ENCODE measurements around the gene RHOT2.

The RHOT2 gene

DNA sequence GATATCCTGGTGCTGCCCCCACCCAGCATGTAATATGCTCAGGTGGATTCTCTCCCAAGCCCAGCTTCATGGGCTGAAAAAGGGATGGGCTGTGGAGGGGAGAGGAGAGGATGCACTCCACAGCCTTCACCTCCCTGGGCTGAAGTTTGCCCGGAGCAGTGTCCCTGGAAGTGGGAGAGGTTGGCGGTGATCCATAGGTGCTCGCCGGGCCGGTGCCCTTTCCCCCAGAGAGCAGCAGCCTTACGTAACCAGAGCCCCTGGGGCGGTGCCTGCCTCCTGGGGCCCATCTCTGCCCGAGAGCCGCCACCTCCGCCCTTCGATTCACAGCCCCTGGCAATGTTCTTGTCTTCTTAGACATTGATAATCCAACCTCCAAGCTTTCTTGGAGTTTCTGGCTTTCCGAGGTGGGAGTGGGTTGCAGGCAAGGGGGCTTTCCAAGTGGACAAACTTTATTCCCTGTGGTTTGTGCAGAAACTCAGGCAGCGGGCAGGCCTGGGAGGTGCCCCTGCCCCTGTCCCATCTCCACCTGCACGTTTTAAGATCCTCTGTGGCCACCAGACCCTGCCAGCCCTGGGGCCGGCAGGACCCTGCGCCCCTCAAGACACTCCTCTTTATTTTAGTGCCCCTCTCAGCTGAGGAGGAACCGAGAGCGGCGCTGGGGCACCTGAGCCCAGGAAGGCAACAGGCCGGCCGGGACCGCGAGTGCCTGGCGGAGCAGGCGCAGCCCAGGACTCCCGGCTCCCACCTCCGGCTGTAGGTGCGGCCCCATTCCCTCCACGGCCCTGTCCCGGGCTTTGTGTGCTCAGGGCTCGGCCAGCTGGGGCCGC, 21.9 kb upstream of the RHOT2 start:
- in situ Hi-C loops (cut with HindIII; ENCODE audit: low sequenced_read_pairs), result loop anchor here (25.0 kb wide), 1 partner anchor 109 kb away; the partner anchor contains the start of gene CAPN15

- in situ Hi-C loops (cut with HindIII; ENCODE audit: low sequenced_read_pairs), result loop anchor here (25.0 kb wide), 1 partner anchor 109 kb away; the partner anchor contains the start of gene CAPN15
Measured at GRCh38 chr16:646679-647172, 21.2 kb upstream of the RHOT2 start.

DNA sequence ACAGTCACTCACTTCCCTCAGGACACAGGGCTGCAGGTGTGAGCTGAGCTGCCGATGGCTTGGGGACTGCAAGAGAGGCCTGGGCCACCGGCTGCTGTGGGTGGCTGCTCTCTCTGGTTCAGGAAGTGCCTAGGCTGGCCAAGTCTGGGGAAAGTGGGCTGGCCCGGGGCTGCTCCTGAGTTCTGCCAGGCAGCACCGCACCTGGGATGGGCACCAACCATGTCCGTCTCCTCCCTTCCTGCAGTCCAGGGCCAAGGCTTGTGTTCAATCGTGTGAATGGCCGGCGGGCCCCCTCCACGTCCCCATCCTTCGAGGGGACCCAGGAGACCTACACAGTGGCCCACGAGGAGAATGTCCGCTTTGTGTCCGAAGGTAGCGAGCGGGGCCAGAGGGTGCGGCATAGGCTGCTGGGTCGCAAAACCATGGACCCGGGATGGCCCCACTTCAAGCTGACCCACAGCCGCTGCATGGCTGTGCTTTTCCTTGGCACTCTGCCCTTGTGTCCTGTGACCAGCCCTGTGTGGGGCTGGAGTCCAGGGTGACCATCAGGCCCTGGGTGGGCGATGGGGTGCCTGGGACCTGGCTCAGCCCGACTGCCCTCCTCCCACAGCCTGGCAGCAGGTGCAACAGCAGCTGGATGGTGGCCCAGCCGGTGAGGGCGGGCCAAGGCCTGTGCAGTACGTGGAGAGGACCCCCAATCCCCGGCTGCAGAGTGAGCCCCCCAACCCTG, 20.6 kb upstream of the RHOT2 start:
- in situ Hi-C loops (cut with HindIII; ENCODE audit: low sequenced_read_pairs), result loop anchor here (25.0 kb wide), 1 partner anchor 110 kb away; the partner anchor contains the start of gene CAPN15

- in situ Hi-C loops (cut with HindIII; ENCODE audit: low sequenced_read_pairs), result loop anchor here (25.0 kb wide), 1 partner anchor 111 kb away; the partner anchor contains the start of gene CAPN15
Measured at GRCh38 chr16:648071-648780, 19.7 kb upstream of the RHOT2 start.

DNA sequence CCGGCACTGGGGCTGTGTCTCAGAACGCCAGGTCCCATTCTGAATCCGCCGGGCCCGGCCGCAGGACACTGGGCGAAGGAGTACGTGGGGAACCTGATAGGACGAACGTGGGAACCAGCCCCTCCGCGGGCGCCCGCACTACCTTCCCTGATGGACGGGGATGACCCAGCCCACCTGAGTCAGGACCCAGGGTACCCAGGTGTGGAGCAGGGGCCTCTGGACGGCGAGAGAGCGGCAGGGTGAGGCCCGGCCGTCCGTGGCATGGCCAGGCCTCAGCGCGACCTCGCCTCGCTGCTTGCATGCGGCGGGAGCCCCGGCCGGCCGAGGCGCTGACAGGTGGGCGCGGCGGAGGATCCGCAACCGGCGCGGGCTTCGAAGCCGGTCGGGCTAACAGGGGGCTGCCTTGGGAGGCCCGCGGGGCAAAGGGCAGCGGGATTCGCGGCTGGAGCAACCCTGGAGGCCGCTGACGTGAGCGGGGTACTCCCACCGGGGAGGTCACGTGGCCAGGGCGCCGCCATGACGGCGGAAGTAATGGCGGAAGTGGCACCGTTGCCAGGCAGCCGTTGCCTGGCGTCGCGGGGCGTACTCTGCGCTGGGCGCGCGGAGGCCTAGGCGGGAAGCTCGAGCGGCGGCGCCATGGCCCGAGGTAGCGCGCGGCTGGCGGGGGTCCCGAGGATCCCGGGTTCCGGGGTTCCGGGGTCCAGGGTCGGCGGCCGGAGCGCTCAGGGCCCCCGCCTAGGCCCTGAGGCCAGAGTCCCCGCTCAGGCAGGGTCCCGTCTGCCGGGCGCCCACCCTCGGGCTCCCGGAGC, 18.9 kb upstream of the RHOT2 start, which contains the start of gene WDR90:
Gene WDR90, plus strand, starts transcription at position 585 of the 809 bp plus-strand sequence. Its CDS starts 52 bp downstream, at position 637.
- in situ Hi-C loops (cut with HindIII; ENCODE audit: low sequenced_read_pairs), result loop anchor here (25.0 kb wide), 1 partner anchor 112 kb away; the partner anchor contains the start of gene CAPN15

DNA sequence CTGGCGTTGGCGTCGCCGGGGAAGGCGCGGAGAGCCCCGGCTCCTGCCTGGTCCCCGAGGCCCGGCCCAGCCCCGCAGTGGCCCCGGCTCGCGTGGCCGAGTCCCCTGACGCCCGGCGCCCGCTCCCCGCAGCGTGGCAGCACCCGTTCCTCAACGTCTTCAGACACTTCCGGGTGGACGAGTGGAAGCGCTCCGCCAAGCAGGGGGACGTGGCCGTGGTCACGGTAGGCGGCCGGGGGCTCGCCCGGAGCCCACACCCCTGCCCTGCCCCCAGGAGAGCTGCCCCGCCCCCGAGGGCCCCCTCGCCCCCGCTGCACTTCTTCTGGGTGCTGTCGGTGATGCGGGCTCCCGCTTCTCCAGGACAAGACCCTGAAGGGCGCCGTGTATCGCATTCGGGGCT, 18.3 kb upstream of the RHOT2 start:
- in situ Hi-C loops (cut with HindIII; ENCODE audit: low sequenced_read_pairs), result loop anchor here (10.0 to 25.0 kb wide), 2 partner anchors 65 to 112 kb away; partner anchors contain the start of genes CAPN15 and METRN

- in situ Hi-C loops (cut with HindIII; ENCODE audit: low sequenced_read_pairs), result loop anchor here (10.0 kb wide), 1 partner anchor 63 kb away; the partner anchor contains the start of gene METRN
Measured at GRCh38 chr16:651844-652243, 16.1 kb upstream of the RHOT2 start.

GRCh38 chr16:652454-653305, 15.3 kb upstream of the RHOT2 start:
- in situ Hi-C loops (cut with HindIII; ENCODE audit: low sequenced_read_pairs), result loop anchor here (10.0 kb wide), 1 partner anchor 62 kb away; the partner anchor contains the start of gene METRN

- in situ Hi-C loops (cut with HindIII; ENCODE audit: low sequenced_read_pairs), result loop anchor here (10.0 kb wide), 1 partner anchor 61 kb away; the partner anchor contains the start of gene METRN
Measured at GRCh38 chr16:654034-654433, 13.9 kb upstream of the RHOT2 start.

DNA sequence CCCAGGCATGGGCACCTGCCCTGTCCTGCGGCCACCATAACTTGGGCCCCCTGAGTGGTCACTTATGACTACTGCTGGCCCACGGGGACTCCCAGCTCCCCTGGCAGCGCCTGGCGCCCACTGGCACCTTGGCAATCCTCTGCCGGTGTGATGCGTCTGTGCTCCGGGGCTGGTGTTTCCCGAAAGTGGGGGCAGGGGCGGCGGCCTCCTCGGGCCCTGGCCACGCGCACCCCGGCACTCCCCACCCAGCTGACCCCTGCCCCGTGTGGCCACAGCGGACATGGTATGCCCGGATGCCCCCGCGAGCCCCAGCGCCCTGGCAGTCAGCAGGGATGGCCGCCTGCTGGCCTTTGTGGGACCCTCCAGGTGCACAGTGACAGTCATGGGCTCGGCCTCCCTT, 10.4 kb upstream of the RHOT2 start:
- in situ Hi-C loops (cut with HindIII; ENCODE audit: low sequenced_read_pairs), result loop anchor here (10.0 kb wide), 1 partner anchor 57 kb away; the partner anchor contains the start of gene METRN

- in situ Hi-C loops (cut with HindIII; ENCODE audit: low sequenced_read_pairs), result loop anchor here (10.0 kb wide), 1 partner anchor 56 kb away; the partner anchor contains the start of gene METRN
Measured at GRCh38 chr16:658679-659571, 9.0 kb upstream of the RHOT2 start.

DNA sequence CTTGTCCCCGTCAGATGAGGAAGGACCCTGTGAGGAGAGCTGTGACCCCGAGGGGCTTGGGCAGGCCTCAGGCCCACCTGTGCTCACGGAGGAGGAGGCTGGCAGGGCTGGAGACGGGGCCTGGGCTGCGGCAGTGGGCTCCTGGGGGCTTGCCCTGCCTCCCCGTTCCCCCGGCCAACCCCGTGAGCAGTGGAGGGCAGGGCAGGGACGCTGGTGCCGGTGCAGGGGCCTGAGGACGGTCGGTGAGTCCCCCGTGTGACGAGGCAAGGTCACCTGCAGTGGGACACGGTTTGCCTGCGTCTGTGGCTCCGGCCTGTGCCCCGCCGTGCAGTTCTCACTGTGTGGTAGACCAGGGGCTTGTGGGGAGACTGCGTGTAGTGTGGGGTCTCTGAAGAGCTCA, 8.3 kb upstream of the RHOT2 start:
- in situ Hi-C loops (cut with HindIII; ENCODE audit: low sequenced_read_pairs), result loop anchor here (10.0 kb wide), 1 partner anchor 55 kb away; the partner anchor contains the start of gene METRN

GRCh38 chr16:660132-660458, 7.8 kb upstream of the RHOT2 start:
- in situ Hi-C loops (cut with HindIII; ENCODE audit: low sequenced_read_pairs), result no loop called here

DNA sequence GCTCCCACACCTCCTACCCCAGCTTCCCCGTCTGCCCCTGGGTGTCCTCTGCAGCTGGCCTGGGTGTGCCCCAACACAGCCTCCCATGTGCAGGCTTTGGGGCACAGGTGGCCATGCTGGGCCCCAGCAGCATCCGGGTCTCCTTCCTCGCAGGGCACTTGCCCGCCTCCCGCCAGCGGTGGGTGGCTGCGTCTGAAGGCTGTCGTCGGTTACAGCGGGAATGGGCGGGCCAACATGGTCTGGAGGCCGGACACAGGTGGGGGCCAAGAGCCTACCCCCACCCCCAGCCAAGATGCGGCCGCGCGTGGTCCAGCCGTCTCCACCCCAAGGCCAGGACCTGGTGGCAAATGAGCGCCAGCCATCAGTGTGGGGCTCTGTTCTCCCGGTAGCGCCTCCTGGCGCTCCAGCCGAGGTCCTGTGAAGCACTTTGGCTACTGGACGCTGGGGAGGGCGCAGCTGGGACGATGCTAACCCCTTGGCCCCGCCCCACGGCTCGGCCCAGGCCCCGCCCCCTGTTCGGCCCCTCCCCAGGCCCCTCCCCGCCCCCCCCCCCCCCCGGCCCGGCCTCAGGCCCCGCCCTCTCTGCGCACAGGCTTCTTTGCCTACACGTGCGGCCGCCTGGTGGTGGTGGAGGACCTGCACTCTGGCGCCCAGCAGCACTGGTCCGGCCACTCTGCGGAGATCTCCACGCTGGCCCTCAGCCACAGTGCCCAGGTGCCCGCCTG, 7.3 kb upstream of the RHOT2 start:
- in situ Hi-C loops (cut with HindIII; ENCODE audit: low sequenced_read_pairs), result no loop called here

- in situ Hi-C loops (cut with HindIII; ENCODE audit: low sequenced_read_pairs), result no loop called here
Measured at GRCh38 chr16:661184-661821, 6.6 kb upstream of the RHOT2 start.

GRCh38 chr16:662095-662494, 5.8 kb upstream of the RHOT2 start:
- in situ Hi-C loops (cut with HindIII; ENCODE audit: low sequenced_read_pairs), result no loop called here

Data from endothelial cell of hepatic sinusoid (primary cell).